ENCODE results near the gene HIVEP3. TPM values are rescaled to one million over a fixed set of nuclear protein-coding genes. Genes with fewer than 3 reads are reported as not detected.

The HIVEP3 gene

GRCh38 chr1:41461790-41462679 is 456.7 kb downstream of the HIVEP3 start:
- no peak overlapping the region for H2AK5ac ChIP-seq (ENCODE audit: low read length)
- no peak overlapping the region for H4K5ac ChIP-seq (ENCODE audit: low read length)
- no CpG with 5 or more reads among the region's 4 CpGs for WGBS (ENCODE audit: extremely low coverage, insufficient coverage, low lambda C conversion rate)
- no peak overlapping the region for H3K4me2 ChIP-seq (ENCODE audit: low read length)
- no peaks in the 10 kb centered on the region for H3K27me3 ChIP-seq (ENCODE audit: insufficient read depth, low read length, poor library complexity)
- no peak overlapping the region for H3K23ac ChIP-seq (ENCODE audit: low read length)
- no peak overlapping the region for H2BK120ac ChIP-seq (ENCODE audit: low read depth, low read length)
- H3K36me3 ChIP-seq (ENCODE audit: control insufficient read depth, insufficient read depth, low read length) = no peaks in the 10 kb centered on the region
- no peak for DNase-seq
- H3K27ac ChIP-seq (ENCODE audit: low read depth, low read length) = no peak overlapping the region
- H3K4ac ChIP-seq (ENCODE audit: low read depth, low read length) = no peak overlapping the region
- H3K4me1 ChIP-seq (ENCODE audit: control insufficient read depth, low read depth, low read length) = no peaks in the 10 kb centered on the region
- no peak overlapping the region for H3K18ac ChIP-seq (ENCODE audit: low read length)
- H2BK15ac ChIP-seq (replicated peaks; ENCODE audit: low read depth) = no peak overlapping the region
- H3K79me1 ChIP-seq (ENCODE audit: low read length) = no peaks in the 10 kb centered on the region
- H3K79me2 ChIP-seq (ENCODE audit: control insufficient read depth, insufficient read depth, low read length) = no peaks in the 10 kb centered on the region
- no peak overlapping the region for H3K56ac ChIP-seq (ENCODE audit: low read length)
- no peak overlapping the region for H2BK5ac ChIP-seq (ENCODE audit: low read length)
- no peak overlapping the region for H4K8ac ChIP-seq (ENCODE audit: low read depth, low read length)
- no peak overlapping the region for H3K9ac ChIP-seq (ENCODE audit: low read length)
- no peak overlapping the region for H3K4me3 ChIP-seq (ENCODE audit: low read length)

DNA sequence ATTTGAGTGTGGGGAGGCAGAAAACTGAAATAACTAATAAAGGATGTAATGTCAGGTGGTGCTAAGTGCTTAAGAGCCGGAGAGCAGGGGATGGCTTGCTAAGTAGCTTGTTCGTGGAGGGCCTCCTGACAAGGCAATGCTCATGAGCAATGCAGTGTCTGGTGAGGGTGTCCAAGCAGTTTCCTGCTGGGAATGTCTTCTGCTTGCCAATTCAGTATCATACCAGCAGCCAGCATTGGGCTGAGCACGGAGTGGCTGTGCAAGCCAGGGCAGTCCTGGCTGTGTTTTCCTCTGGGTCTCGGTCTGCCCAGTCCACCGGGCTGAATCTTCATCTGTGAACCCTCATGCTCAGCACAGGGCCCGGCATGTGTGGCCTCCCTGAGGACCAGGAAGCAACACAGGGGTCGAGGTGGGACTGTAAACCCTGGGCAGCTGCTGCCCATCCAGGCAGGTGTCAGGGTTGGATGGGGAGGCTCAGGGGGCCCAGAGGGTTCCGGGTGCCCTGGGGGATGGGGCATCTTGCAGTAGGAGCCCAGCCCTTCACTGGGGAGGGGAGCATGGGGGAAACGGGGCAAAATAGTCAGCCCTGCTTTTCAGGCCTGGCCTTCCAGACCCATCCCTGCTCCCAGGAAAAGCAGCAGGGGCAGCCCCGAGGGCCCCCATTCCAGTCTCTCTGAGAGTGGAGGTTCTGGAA is 461.7 kb downstream of the HIVEP3 start:
- no peak overlapping the region for H2BK5ac ChIP-seq (ENCODE audit: low read length)
- no CpG with 5 or more reads among the region's 10 CpGs for WGBS (ENCODE audit: extremely low coverage, insufficient coverage, low lambda C conversion rate)
- no peak overlapping the region for H3K56ac ChIP-seq (ENCODE audit: low read length)
- H3K9ac ChIP-seq (ENCODE audit: low read length) = no peak overlapping the region
- no peaks in the 10 kb centered on the region for H3K27me3 ChIP-seq (ENCODE audit: insufficient read depth, low read length, poor library complexity)
- H2BK15ac ChIP-seq (replicated peaks; ENCODE audit: low read depth) = no peak overlapping the region
- H4K8ac ChIP-seq (ENCODE audit: low read depth, low read length) = no peak overlapping the region
- no peak overlapping the region for H4K5ac ChIP-seq (ENCODE audit: low read length)
- H2AK5ac ChIP-seq (ENCODE audit: low read length) = no peak overlapping the region
- no peak for DNase-seq
- H3K4me3 ChIP-seq (ENCODE audit: low read length) = no peak overlapping the region
- no peak overlapping the region for H3K18ac ChIP-seq (ENCODE audit: low read length)
- no peak overlapping the region for H3K27ac ChIP-seq (ENCODE audit: low read depth, low read length)
- no peak overlapping the region for H3K23ac ChIP-seq (ENCODE audit: low read length)
- H2BK120ac ChIP-seq (ENCODE audit: low read depth, low read length) = no peak overlapping the region
- no peak overlapping the region for H3K4ac ChIP-seq (ENCODE audit: low read depth, low read length)
- H3K79me2 ChIP-seq (ENCODE audit: control insufficient read depth, insufficient read depth, low read length) = no peaks in the 10 kb centered on the region
- H3K4me1 ChIP-seq (ENCODE audit: control insufficient read depth, low read depth, low read length) = no peaks in the 10 kb centered on the region
- no peaks in the 10 kb centered on the region for H3K79me1 ChIP-seq (ENCODE audit: low read length)
- H3K4me2 ChIP-seq (ENCODE audit: low read length) = no peak overlapping the region
- H3K36me3 ChIP-seq (ENCODE audit: control insufficient read depth, insufficient read depth, low read length) = no peaks in the 10 kb centered on the region

Small RNA genes lying within 50 kb of the gene (small RNA-seq; reads per million reads assigned to genes)
- not detected for gene RNA5SP45 (ENCODE audit: insufficient read depth)
